Kidney (tissue), 14 donors: ENCODE results near the gene PLEKHD1. TPM values are rescaled to one million over a fixed set of nuclear protein-coding genes. Genes with fewer than 3 reads are reported as not detected.

Experiments
- DNase-seq, 5 donors: peaks; one replicate each; pipeline ENCODE4 v3.0.0-alpha.2; 2013 to 2020
- FAIRE-seq: peaks from 2 replicates; lab custom pipeline; 2012; peaks lifted over from hg19 to GRCh38; lab: Jason Lieb, UNC
- H3K27ac ChIP-seq, 2 donors: one replicate each; pipeline ENCODE4 v1.7.0; 2013; ENCODE audit warnings: low read depth in 2 of 2, low read length in 2 of 2, inconsistent platforms in 1 of 2
- H3K27me3 ChIP-seq: one replicate; pipeline ENCODE4 v1.7.1; 2013; ENCODE audit warnings: low read length, inconsistent platforms; ENCODE audit not compliant: control insufficient read depth, insufficient read depth
- H3K36me3 ChIP-seq, 3 donors: one replicate each; pipeline versions ENCODE4 v1.7.0 to v1.7.1; 2013; ENCODE audit warnings: low read length in 3 of 3, control low read depth in 1 of 3, inconsistent platforms in 1 of 3; ENCODE audit not compliant: insufficient read depth in 3 of 3, control insufficient read depth in 2 of 3
- H3K4me1 ChIP-seq, 3 donors: one replicate each; pipeline versions ENCODE4 v1.7.0 to v1.7.1; 2013; ENCODE audit warnings: low read length in 3 of 3, inconsistent platforms in 1 of 3, low read depth in 1 of 3; ENCODE audit not compliant: control insufficient read depth in 2 of 3, insufficient read depth in 2 of 3
- H3K4me3 ChIP-seq, 3 donors: one replicate each; pipeline versions ENCODE4 v1.7.0 to v1.8.1; 2013; ENCODE audit warnings: low read length in 3 of 3, control low read depth in 1 of 3, inconsistent platforms in 1 of 3
- H3K9ac ChIP-seq, 3 donors: one replicate each; pipeline versions ENCODE4 v1.7.0 to v1.7.1; 2013; ENCODE audit warnings: low read length in 3 of 3, control low read depth in 1 of 3, inconsistent platforms in 1 of 3
- H3K9me3 ChIP-seq, 3 donors: one replicate each; pipeline versions ENCODE4 v1.7.0 to v1.7.1; 2013; ENCODE audit warnings: low read length in 3 of 3, control low read depth in 1 of 3, inconsistent platforms in 1 of 3; ENCODE audit not compliant: control insufficient read depth in 2 of 3, insufficient read depth in 1 of 3
- intact Hi-C: fragments of 100-400 bp; cut with DNase I; formaldehyde crosslinking; loops from one replicate; pipeline ENCODE4 v1.11.1; 2022
- polyA plus RNA-seq: library from polyadenylated mRNA; stranded (reverse); fragments of 350-450 nt; fragmentation: Illumina TruSeq; extraction: RNeasy Lipid Tissue Mini Kit (QIAGEN cat#74804); gene quantifications from one replicate; pipeline ENCODE4 v1.2.3, GENCODE V29; 2014; ENCODE audit warnings: low read depth, low replicate concordance; ENCODE audit not compliant: insufficient read depth
- total RNA-seq: library from RNA; stranded (reverse); fragmentation: NEBNext Ultra II Directional; extraction: Animal tissue kit (Norgen Biotek cat#: 25700); gene quantifications from one replicate; pipeline ENCODE4 v1.2.1, GENCODE V29; 2021
- TF ChIP-seq, protein P1 (sequence below): IDR thresholded peaks from 3 replicates; pipeline ENCODE4 v1.5.1; 2012; ENCODE audit warnings: mild to moderate bottlenecking, moderate library complexity, borderline replicate concordance; ENCODE audit not compliant: insufficient read depth; ENCODE audit errors: extremely low read depth
- donor health status: control.
- donor health status: control.
- donor health status: control.
- donor health status: control.
- donor health status: control.
- donor health status: DM: yes; HTN: yes; CAD: no.
- donor health status: Normal renal cell carcinoma (clear cell type).

Gene PLEKHD1
- total and polyA plus RNA-seq, 2 donors from 2014 or later, result 0.25 to 3.4 TPM

DNA sequence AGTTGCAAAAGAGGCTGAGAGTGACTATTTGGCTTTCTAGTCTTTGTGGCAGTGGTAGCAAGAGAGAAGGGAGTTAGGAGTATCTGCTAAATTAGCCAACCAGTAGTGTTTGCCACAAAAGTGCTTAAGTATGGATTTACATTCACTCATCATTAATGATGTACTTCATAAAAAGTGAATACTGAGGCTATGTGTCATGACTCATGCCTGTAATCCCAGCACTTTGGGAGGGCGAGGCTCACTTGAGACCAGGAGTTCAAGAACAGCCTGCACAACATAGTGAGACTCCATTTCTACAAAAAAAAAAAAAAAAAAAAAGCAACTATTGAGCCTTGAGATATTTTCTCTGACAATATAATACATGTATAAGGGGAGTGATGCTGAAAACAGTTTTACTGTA is 53.4 kb downstream of the PLEKHD1 start:
- Histone ChIP-seq H3K9ac (no peak overlapping the region), H3K4me3 (no peak overlapping the region), H3K4me1 (peaks cover 0 to 2% (median 0%) of the 10 kb centered on the region in 3 donors), H3K9me3 (no peaks in the 10 kb centered on the region), H3K36me3 (no peaks in the 10 kb centered on the region), H3K27me3 (no peaks in the 10 kb centered on the region), H3K27ac (no peak overlapping the region)
- intact Hi-C loops, result no loop called here
- FAIRE-seq, result no peak
- no peak for DNase-seq
- TF ChIP-seq, protein P1, sequence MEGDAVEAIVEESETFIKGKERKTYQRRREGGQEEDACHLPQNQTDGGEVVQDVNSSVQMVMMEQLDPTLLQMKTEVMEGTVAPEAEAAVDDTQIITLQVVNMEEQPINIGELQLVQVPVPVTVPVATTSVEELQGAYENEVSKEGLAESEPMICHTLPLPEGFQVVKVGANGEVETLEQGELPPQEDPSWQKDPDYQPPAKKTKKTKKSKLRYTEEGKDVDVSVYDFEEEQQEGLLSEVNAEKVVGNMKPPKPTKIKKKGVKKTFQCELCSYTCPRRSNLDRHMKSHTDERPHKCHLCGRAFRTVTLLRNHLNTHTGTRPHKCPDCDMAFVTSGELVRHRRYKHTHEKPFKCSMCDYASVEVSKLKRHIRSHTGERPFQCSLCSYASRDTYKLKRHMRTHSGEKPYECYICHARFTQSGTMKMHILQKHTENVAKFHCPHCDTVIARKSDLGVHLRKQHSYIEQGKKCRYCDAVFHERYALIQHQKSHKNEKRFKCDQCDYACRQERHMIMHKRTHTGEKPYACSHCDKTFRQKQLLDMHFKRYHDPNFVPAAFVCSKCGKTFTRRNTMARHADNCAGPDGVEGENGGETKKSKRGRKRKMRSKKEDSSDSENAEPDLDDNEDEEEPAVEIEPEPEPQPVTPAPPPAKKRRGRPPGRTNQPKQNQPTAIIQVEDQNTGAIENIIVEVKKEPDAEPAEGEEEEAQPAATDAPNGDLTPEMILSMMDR, result no peak

GRCh38 chr14:69538766-69539165 is 54.2 kb downstream of the PLEKHD1 start:
- DNase-seq, result no peak
- Histone ChIP-seq H3K27me3 (no peaks in the 10 kb centered on the region), H3K36me3 (no peaks in the 10 kb centered on the region), H3K4me3 (no peak overlapping the region), H3K4me1 (peaks cover 0 to 2% (median 0%) of the 10 kb centered on the region in 3 donors), H3K9me3 (no peaks in the 10 kb centered on the region), H3K27ac (no peak overlapping the region), H3K9ac (no peak overlapping the region)
- intact Hi-C loops, result no loop called here
- TF ChIP-seq, protein P1, result no peak
- FAIRE-seq, result no peak

DNA sequence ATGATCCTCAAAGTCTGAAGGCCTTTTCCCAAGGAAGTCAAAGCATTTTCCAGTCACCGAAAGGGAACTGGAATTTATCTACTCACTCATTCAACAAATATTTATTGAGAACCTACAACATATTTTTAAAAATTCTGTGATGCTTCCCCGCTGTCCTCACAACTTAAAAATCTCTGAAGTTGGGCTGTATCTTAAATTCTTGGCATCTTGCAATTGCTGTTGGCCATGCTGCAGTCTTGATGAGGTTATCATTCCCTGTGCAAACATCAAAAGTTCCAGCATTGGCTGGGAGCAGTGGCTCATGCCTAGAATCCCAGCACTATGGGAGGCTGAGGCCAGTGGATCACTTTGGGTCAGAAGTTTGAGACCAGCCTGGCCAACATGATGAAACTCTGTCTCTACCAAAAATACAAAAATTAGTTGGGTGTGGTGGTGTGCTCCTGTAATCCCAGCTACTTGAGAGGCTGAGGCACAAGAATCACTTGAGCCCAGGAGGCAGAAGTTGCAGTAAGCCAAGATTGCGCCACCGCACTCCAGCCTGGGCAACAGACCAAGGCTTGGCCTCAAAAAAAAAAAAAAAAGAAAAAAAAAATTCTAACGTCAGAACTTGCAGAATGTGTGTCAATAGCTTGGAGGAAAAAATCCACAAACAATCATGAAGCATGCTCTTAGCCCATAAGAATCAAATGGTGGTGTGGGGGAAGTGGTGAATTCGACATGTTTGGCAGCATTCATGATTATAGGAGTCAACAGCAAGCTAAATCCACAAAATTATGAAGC is 55.3 kb downstream of the PLEKHD1 start:
- FAIRE-seq (no peak), DNase-seq (no peak)
- Histone ChIP-seq H3K4me1 (peaks cover 0 to 2% (median 0%) of the 10 kb centered on the region in 3 donors), H3K27ac (no peak overlapping the region), H3K27me3 (no peaks in the 10 kb centered on the region), H3K4me3 (no peak overlapping the region), H3K9me3 (no peaks in the 10 kb centered on the region), H3K36me3 (no peaks in the 10 kb centered on the region), H3K9ac (no peak overlapping the region)
- intact Hi-C loops, result no loop called here
- TF ChIP-seq, protein P1, result no peak
